Measurements from ENCODE around the gene SLC44A5. TPM values are rescaled to one million over a fixed set of nuclear protein-coding genes. Genes with fewer than 3 reads are reported as not detected.

The SLC44A5 gene
- total RNA-seq, 1 donor from 2014 or later, result 4.1 TPM

DNA sequence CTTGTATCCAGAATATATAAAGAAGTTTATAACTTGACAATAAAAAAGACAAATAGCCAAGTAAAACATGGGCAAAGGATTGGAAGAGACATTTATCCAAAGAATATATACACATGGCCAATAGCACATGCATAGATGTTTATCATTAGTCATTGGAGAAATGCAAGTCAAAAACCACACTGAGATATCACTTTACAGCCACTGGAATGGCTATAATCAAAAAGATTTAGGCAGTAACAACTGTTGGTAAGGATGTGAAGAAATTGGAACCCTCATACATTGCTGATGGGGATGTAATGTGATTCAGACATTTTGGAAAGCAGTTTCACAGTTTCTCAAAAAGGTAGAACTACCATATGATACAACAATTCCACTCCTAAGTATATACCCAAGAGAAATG, 51.1 kb downstream of the SLC44A5 start:
- H3K36me3 Mint-ChIP-seq, result no peaks in the 10 kb centered on the region
- no peak for DNase-seq (ENCODE audit: low spot score in 2 of 2, unreplicated experiment in 2 of 2)
- no peak overlapping the region for H3K4me3 Mint-ChIP-seq
- TF ChIP-seq, protein P1, sequence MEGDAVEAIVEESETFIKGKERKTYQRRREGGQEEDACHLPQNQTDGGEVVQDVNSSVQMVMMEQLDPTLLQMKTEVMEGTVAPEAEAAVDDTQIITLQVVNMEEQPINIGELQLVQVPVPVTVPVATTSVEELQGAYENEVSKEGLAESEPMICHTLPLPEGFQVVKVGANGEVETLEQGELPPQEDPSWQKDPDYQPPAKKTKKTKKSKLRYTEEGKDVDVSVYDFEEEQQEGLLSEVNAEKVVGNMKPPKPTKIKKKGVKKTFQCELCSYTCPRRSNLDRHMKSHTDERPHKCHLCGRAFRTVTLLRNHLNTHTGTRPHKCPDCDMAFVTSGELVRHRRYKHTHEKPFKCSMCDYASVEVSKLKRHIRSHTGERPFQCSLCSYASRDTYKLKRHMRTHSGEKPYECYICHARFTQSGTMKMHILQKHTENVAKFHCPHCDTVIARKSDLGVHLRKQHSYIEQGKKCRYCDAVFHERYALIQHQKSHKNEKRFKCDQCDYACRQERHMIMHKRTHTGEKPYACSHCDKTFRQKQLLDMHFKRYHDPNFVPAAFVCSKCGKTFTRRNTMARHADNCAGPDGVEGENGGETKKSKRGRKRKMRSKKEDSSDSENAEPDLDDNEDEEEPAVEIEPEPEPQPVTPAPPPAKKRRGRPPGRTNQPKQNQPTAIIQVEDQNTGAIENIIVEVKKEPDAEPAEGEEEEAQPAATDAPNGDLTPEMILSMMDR (IDR thresholded peaks at IDR 0.05; ENCODE audit: unreplicated experiment), result no peak
- peaks cover 5% of the 10 kb centered on the region for H3K27me3 Mint-ChIP-seq (ENCODE audit: low read depth)
- no peak overlapping the region for H3K27ac Mint-ChIP-seq
- H3K4me1 Mint-ChIP-seq, result no peaks in the 10 kb centered on the region
- peaks cover 5% of the 10 kb centered on the region for H3K9me3 Mint-ChIP-seq

DNA sequence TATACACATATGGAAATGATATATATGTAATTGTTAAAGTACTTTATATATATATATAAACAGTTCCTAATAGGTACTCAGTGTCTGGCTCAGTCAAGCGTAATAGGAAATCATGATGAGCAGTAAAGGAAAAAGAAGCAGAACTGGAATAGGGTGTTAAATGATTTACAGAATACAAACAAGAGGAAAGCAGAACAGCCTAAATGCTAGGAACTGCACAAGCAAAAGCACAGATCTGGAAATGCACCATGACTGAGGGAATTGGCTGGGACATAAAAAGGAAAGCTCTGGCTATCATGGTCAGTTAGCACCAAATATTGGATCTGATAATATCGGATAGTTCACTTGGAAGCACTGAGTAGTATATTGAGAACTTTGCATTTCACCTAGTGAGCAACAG, 51.8 kb downstream of the SLC44A5 start:
- peaks cover 5% of the 10 kb centered on the region for H3K27me3 Mint-ChIP-seq (ENCODE audit: low read depth)
- no peaks in the 10 kb centered on the region for H3K36me3 Mint-ChIP-seq
- H3K4me3 Mint-ChIP-seq, result no peak overlapping the region
- no peak overlapping the region for H3K27ac Mint-ChIP-seq
- TF ChIP-seq, protein P1 (IDR thresholded peaks at IDR 0.05; ENCODE audit: unreplicated experiment), result no peak
- peaks cover 12% of the 10 kb centered on the region for H3K9me3 Mint-ChIP-seq
- no peaks in the 10 kb centered on the region for H3K4me1 Mint-ChIP-seq
- no peak for DNase-seq (ENCODE audit: low spot score in 2 of 2, unreplicated experiment in 2 of 2)

DNA sequence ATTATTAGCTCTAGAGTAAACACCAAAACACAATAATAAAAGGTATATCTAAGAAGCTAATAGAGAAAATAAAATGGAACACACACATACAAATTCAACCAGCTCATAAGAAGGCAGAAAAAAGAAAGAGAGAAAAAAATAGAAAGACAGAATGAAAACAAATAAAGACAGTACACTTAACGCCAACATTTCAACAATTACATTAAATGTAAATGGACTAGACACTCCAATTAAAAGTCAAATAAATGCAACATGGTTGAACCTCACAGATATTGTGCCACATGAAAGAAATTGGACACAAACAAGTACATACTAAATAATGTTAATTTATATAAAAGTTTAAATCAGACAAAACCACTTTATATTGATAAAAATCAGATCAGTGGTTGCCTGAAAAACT, 56.0 kb downstream of the SLC44A5 start:
- Mint-ChIP-seq H3K27me3 (ENCODE audit: low read depth) (peaks cover 4% of the 10 kb centered on the region), H3K27ac (no peak overlapping the region), H3K36me3 (no peaks in the 10 kb centered on the region), H3K4me3 (no peak overlapping the region), H3K4me1 (no peaks in the 10 kb centered on the region), H3K9me3 (peaks cover 12% of the 10 kb centered on the region)
- TF ChIP-seq, protein P1 (IDR thresholded peaks at IDR 0.05; ENCODE audit: unreplicated experiment), result no peak
- no peak for DNase-seq (ENCODE audit: low spot score in 2 of 2, unreplicated experiment in 2 of 2)

DNA sequence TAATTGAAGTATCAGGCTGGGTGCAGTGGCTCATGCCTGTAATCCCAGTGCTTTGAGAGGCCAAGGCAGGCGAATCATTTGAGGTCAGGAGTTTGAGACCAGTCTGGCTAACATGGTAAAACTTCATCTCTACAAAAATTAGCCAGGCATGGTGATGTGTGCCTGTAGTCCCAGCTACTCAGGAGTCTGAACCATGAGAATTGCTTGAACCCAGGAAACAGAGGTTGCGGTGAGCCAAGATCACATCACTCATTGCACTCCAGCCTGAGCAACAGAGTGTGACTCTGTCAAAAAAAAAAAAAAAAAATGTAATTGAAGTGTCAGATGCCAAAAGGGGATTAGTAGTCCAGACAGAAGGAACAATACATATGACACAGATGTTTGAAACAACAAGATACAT, 56.7 kb downstream of the SLC44A5 start:
- H3K36me3 Mint-ChIP-seq, result no peaks in the 10 kb centered on the region
- no peak overlapping the region for H3K27ac Mint-ChIP-seq
- TF ChIP-seq, protein P1 (IDR thresholded peaks at IDR 0.05; ENCODE audit: unreplicated experiment), result no peak
- H3K4me3 Mint-ChIP-seq, result no peak overlapping the region
- DNase-seq (ENCODE audit: low spot score in 2 of 2, unreplicated experiment in 2 of 2), result no peak
- peaks cover 12% of the 10 kb centered on the region for H3K9me3 Mint-ChIP-seq
- peaks cover 5% of the 10 kb centered on the region for H3K27me3 Mint-ChIP-seq (ENCODE audit: low read depth)
- no peaks in the 10 kb centered on the region for H3K4me1 Mint-ChIP-seq

DNA sequence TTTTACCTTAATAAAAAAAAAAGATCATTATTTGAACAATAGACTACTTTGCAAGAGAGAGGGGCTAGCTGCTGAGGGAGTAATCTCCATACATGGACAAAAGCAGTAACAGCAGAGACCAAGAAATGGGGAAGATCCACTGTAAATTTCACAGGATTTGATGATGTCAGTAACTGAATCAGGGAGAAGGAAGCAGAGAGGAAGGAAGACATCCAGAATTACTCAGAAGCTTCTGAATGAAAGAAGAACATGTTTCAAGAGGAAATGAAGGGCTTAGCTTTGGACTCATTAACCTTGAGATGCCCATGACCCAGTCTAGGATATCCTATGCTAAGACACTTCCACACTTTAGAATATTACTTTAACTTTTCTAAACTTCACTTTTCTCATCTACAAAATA, 60.4 kb downstream of the SLC44A5 start:
- no peak for DNase-seq (ENCODE audit: low spot score in 2 of 2, unreplicated experiment in 2 of 2)
- H3K9me3 Mint-ChIP-seq, result peaks cover 12% of the 10 kb centered on the region
- no peak overlapping the region for H3K27ac Mint-ChIP-seq
- no peaks in the 10 kb centered on the region for H3K36me3 Mint-ChIP-seq
- TF ChIP-seq, protein P1 (IDR thresholded peaks at IDR 0.05; ENCODE audit: unreplicated experiment), result no peak
- no peaks in the 10 kb centered on the region for H3K4me1 Mint-ChIP-seq
- no peak overlapping the region for H3K4me3 Mint-ChIP-seq
- H3K27me3 Mint-ChIP-seq (ENCODE audit: low read depth), result peaks cover 7% of the 10 kb centered on the region
